Right atrium auricular region (tissue), 2 donors: ENCODE results near the gene RIPOR2. TPM values are rescaled to one million over a fixed set of nuclear protein-coding genes. Genes with fewer than 3 reads are reported as not detected.

Experiments used
- DNase-seq: peaks from one replicate; pipeline ENCODE4 v3.0.0-alpha.2; 2019; ENCODE audit warnings: low spot score
- H3K27ac ChIP-seq, 2 donors: fragments of 200-600 bp; sonication (generic); 1 replicate in 1 of 2; 2 replicates in 1 of 2; pipeline ENCODE4 v1.5.1; 2016 to 2019
- H3K27me3 ChIP-seq, 2 donors: fragments of 200-600 bp; sonication (generic); one replicate each; pipeline versions ENCODE4 v1.5.1 to v1.6.0; 2017 to 2019
- H3K36me3 ChIP-seq: fragments of 200-600 bp; sonication (generic); one replicate; pipeline ENCODE4 v1.5.1; 2016
- H3K4me1 ChIP-seq, 2 donors: fragments of 200-600 bp; sonication (generic); one replicate each; pipeline versions ENCODE4 v1.5.1 to v1.6.0; 2017 to 2019
- H3K4me3 ChIP-seq, 2 donors: fragments of 200-600 bp; sonication (generic); 1 replicate in 1 of 2; 2 replicates in 1 of 2; pipeline ENCODE4 v1.5.1; 2017 to 2019; ENCODE audit warnings: mild to moderate bottlenecking in 1 of 2, moderate library complexity in 1 of 2
- H3K9me3 ChIP-seq, 2 donors: fragments of 200-600 bp; sonication (generic); one replicate each; pipeline ENCODE4 v1.5.1; 2019
- total RNA-seq, 2 donors: library from RNA; depleted of rRNA; stranded (reverse); fragments of >200 nt; gene quantifications; one replicate each; pipeline ENCODE4 v1.1.0, GENCODE V29; 2016
- TF ChIP-seq, protein P1 (sequence below), 2 donors: fragments of 200-600 bp; sonication (generic); IDR thresholded peaks; one replicate each; pipeline ENCODE4 v1.5.1; 2019; ENCODE audit warnings: antibody characterized with exemption in 2 of 2

The RIPOR2 gene
- total RNA-seq, 2 donors from 2014 or later = 2.4 to 7.3 TPM

DNA sequence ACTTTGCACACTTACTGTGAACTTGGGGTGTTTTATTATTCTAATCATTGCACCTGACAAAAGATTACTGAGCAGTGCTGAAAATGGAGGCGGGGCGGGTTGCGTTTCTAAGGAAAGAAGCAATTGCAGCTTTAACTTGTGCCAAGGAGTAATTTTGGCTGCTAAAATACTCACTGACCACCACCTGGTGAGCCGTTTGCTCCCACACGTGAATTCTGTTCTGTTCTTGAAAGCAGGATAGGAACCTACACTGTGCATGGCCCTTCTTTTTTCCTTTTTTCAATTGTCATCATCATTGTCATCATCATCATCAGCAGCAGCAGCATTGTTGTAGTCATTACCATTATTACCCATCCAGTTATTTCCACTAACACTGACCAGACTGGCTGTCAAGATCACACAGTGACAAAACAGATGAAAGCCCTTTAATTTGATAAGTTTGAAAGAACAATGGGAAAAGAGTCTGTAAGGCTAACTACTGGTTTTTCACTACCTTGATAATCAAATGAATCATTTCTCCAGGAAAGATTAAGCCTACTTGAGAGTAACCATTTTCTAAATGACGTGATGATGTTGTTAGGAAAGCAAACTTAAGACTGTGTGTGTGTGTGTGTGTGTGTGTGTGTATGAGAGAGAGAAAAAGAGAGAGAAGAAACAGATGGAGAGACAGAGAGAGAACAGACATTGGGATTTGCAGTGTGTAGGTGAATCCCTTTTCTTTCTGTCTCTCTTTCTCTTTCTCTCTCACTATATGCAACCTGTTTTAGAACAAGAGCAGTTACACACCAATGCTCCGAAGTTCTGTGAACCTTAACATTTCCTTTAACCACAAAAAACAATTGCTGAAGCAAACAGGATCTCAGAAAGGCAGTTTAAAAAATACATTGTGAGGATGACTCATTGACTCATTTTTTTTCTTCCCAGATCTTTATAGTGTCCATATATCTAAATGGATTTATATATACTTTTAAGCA lies 3.8 kb downstream of the RIPOR2 start:
- Histone ChIP-seq H3K9me3 (no peaks in the 10 kb centered on the region), H3K27me3 (no peaks in the 10 kb centered on the region), H3K27ac (no peak overlapping the region), H3K4me1 (peaks cover 0 to 24% of the 10 kb centered on the region in 2 donors), H3K36me3 (no peaks in the 10 kb centered on the region), H3K4me3 (no peak overlapping the region)
- TF ChIP-seq, protein P1, sequence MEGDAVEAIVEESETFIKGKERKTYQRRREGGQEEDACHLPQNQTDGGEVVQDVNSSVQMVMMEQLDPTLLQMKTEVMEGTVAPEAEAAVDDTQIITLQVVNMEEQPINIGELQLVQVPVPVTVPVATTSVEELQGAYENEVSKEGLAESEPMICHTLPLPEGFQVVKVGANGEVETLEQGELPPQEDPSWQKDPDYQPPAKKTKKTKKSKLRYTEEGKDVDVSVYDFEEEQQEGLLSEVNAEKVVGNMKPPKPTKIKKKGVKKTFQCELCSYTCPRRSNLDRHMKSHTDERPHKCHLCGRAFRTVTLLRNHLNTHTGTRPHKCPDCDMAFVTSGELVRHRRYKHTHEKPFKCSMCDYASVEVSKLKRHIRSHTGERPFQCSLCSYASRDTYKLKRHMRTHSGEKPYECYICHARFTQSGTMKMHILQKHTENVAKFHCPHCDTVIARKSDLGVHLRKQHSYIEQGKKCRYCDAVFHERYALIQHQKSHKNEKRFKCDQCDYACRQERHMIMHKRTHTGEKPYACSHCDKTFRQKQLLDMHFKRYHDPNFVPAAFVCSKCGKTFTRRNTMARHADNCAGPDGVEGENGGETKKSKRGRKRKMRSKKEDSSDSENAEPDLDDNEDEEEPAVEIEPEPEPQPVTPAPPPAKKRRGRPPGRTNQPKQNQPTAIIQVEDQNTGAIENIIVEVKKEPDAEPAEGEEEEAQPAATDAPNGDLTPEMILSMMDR (IDR thresholded peaks at IDR 0.05) = no peak
- DNase-seq = no peak

DNA sequence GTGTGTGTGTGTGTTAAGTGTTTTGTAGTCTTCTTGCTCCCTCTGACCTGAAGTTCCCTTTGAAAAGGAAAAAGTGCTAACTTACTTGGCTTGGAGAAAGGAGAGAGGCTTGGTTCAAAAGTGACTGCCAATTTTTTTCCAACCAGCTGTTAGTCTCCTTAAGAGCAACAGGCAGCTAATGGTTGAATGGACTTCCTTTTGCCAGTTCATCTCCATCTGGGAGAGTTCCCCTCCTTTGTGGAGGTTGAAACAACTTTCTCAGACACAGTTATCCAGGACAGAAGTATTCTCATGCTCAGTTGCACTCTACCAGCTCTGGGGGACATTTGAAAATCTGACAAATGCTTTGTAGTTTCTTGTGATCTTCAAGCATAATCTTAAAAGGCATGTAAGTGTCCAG lies 4.5 kb downstream of the RIPOR2 start:
- Histone ChIP-seq H3K27ac (peak overlapping the region in 1 of 2 donors; percentile 29), H3K4me3 (no peak overlapping the region), H3K9me3 (no peaks in the 10 kb centered on the region), H3K4me1 (peaks cover 0 to 24% of the 10 kb centered on the region in 2 donors), H3K36me3 (no peaks in the 10 kb centered on the region), H3K27me3 (no peaks in the 10 kb centered on the region)
- TF ChIP-seq, protein P1 (IDR thresholded peaks at IDR 0.05) = no peak
- no peak for DNase-seq

DNA sequence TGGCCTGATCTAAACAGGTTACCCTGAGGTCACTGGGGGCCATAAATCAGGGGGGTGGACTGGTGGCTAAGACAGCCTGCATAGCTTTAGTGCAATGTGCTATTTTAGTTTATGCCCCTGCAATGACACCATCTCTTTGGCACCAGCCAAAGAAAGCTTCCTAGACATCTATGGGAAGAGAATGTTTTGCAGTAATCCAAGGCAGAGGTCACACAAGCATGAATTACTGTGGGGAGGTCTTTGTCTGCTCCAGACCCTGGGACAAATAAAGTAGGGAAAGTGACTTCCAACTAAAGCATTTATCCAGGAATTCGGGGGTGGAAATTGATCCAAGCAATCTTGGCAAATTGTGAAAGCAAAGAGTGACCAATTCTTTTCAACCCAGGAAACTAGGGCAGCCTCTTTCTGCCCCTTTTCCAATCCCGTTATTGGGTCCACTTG lies 5.3 kb downstream of the RIPOR2 start:
- no peak overlapping the region for H3K4me3 ChIP-seq
- H3K27ac ChIP-seq = peak overlapping the region in 1 of 2 donors; percentile 29
- H3K9me3 ChIP-seq = no peaks in the 10 kb centered on the region
- H3K27me3 ChIP-seq = no peaks in the 10 kb centered on the region
- TF ChIP-seq, protein P1 (IDR thresholded peaks at IDR 0.05) = no peak
- no peaks in the 10 kb centered on the region for H3K36me3 ChIP-seq
- DNase-seq = no peak
- H3K4me1 ChIP-seq = peaks cover 0 to 24% of the 10 kb centered on the region in 2 donors

DNA sequence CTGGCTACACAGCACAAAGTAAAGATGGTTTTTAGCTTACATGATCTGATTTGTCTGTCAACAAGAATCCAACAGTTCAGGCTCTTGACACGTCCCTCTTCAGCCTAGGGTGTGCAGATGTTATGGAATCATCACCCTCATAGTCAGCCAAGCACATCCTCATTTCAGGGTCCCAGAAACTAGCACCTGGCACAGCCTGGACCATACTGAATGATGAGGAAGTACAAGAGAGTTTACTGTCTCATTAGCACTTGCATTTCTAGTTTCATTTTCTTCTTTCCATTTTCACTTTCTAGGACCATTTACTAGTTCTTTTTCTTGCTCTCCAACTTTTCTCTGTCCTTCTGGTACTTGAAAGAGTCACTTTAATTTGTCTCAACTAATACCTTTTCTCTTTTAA lies 6.5 kb downstream of the RIPOR2 start:
- Histone ChIP-seq H3K4me1 (peaks cover 0 to 24% of the 10 kb centered on the region in 2 donors), H3K9me3 (no peaks in the 10 kb centered on the region), H3K27me3 (no peaks in the 10 kb centered on the region), H3K36me3 (no peaks in the 10 kb centered on the region), H3K4me3 (no peak overlapping the region), H3K27ac (no peak overlapping the region)
- TF ChIP-seq, protein P1 (IDR thresholded peaks at IDR 0.05) = no peak
- DNase-seq = no peak

DNA sequence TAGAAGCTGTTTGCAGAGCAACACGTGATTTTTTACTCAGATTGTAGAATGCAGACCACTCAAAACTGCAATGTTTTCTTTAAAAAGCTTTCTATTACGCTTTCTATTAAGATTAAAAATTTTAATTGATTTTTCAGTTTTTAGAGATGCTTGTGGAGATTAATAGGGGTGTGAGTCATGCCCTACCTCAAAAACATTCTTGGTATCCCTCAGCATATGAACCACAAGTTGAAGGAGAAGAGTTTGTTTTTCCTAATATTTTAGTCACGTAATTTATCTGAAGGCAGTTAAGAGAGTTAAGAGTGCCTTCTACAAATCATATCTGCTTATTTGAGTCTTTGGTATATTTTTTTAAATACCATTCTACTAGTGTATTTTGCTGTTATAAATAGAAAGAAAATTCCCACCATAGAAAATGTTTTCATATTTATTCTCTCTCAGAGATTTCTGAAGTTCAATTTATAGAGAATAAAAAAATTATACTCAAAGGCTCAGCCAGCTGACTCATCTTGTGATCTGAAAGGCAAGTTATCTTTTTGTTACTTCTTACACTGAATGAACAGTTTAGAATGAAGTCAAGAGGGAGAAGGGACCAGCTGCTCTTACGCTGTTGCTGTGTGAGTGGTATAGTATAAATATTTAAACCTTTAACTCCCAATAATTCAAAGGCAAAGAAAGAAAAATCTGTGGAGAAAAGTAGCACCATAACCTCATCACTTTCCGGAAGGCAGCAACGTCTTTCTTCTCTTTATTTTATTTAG lies 7.6 kb downstream of the RIPOR2 start:
- no peaks in the 10 kb centered on the region for H3K36me3 ChIP-seq
- H3K27ac ChIP-seq = no peak overlapping the region
- H3K4me3 ChIP-seq = no peak overlapping the region
- no peaks in the 10 kb centered on the region for H3K9me3 ChIP-seq
- no peak for DNase-seq
- H3K4me1 ChIP-seq = peaks cover 0 to 24% of the 10 kb centered on the region in 2 donors
- TF ChIP-seq, protein P1 (IDR thresholded peaks at IDR 0.05) = no peak
- H3K27me3 ChIP-seq = no peaks in the 10 kb centered on the region
